Chondrocyte (in vitro differentiated cells): Measurements from ENCODE around the gene SLC38A1. TPM values are rescaled to one million over a fixed set of nuclear protein-coding genes. Genes with fewer than 3 reads are reported as not detected.

ENCODE experiments used
- DNase-seq: peaks from one replicate; pipeline ENCODE4 v3.0.0; 2021; ENCODE audit warnings: mixed read lengths, low spot score
- H3K27ac Mint-ChIP-seq: one replicate; pipeline ENCODE4 v1.8.0; 2021; ENCODE audit warnings: mild to moderate bottlenecking, moderate library complexity, mixed read lengths; ENCODE audit not compliant: unreplicated experiment
- H3K27me3 Mint-ChIP-seq: 2 replicates; pipeline ENCODE4 v1.8.0; 2021; ENCODE audit warnings: low read depth, mixed read lengths
- H3K36me3 Mint-ChIP-seq: 2 replicates; pipeline ENCODE4 v1.8.0; 2021; ENCODE audit warnings: low read depth, mixed read lengths
- H3K4me1 Mint-ChIP-seq: 2 replicates; pipeline ENCODE4 v1.8.0; 2021; ENCODE audit warnings: low read depth, mild to moderate bottlenecking, mixed read lengths
- H3K4me3 Mint-ChIP-seq: one replicate; pipeline ENCODE4 v1.8.0; 2021; ENCODE audit warnings: mild to moderate bottlenecking, moderate library complexity, mixed read lengths; ENCODE audit not compliant: unreplicated experiment
- H3K9me3 Mint-ChIP-seq: 2 replicates; pipeline ENCODE4 v1.8.0; 2021; ENCODE audit warnings: low read depth, mixed read lengths
- CTCF ChIP-seq: fragments of 200-600 bp; sonication (generic); IDR thresholded peaks from 2 replicates; pipeline ENCODE4 v1.5.0; 2021; ENCODE audit warnings: antibody characterized with exemption, mild to moderate bottlenecking, moderate library complexity
- total RNA-seq: library from RNA; stranded (reverse); gene quantifications from 3 replicates; pipeline ENCODE4 v1.2.1, GENCODE V29; 2021

SLC38A1 gene
- total RNA-seq, 1 donor from 2014 or later, result 185 TPM

GRCh38 chr12:46144433-46144832 lies 124.4 kb downstream of the SLC38A1 start:
- Mint-ChIP-seq H3K36me3 (no peaks in the 10 kb centered on the region), H3K27me3 (peaks cover 3% of the 10 kb centered on the region), H3K4me3 (no peak overlapping the region), H3K27ac (no peak overlapping the region), H3K4me1 (peaks cover 4% of the 10 kb centered on the region), H3K9me3 (no peaks in the 10 kb centered on the region)
- DNase-seq, result no peak
- TF ChIP-seq CTCF, result no peak

GRCh38 chr12:46136249-46136648 lies 132.6 kb downstream of the SLC38A1 start:
- no peak for DNase-seq
- H3K27me3 Mint-ChIP-seq, result peaks cover 2% of the 10 kb centered on the region
- no peak for TF ChIP-seq CTCF
- H3K36me3 Mint-ChIP-seq, result no peaks in the 10 kb centered on the region
- peaks cover 6% of the 10 kb centered on the region for H3K4me1 Mint-ChIP-seq
- no peak overlapping the region for H3K27ac Mint-ChIP-seq
- H3K4me3 Mint-ChIP-seq, result no peak overlapping the region
- H3K9me3 Mint-ChIP-seq, result no peaks in the 10 kb centered on the region

DNA sequence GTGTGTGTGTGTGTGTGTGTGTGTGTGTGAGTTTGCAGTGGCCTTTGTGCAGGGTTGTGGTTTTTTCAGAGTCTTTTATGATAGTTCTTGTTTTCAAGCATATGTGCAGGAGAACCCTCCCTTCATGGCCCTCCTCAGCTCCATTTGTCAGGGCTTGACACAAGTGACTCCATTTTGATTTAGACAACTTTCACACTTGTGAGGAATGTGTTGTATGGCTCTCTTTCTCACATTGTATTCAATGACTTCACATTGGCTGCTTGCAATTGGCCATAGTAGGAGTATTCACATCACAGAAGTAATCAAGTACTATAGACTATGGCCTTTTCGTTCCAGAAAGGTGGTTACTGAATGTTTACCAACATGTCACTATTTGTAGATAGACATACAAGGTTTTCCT lies 133.1 kb downstream of the SLC38A1 start:
- no peak for TF ChIP-seq CTCF
- Mint-ChIP-seq H3K27ac (no peak overlapping the region), H3K36me3 (no peaks in the 10 kb centered on the region), H3K9me3 (no peaks in the 10 kb centered on the region), H3K4me1 (peaks cover 6% of the 10 kb centered on the region), H3K27me3 (peaks cover 2% of the 10 kb centered on the region), H3K4me3 (no peak overlapping the region)
- no peak for DNase-seq

GRCh38 chr12:46134852-46135251 lies 134.0 kb downstream of the SLC38A1 start:
- Mint-ChIP-seq H3K27ac (no peak overlapping the region), H3K4me1 (peaks cover 6% of the 10 kb centered on the region)

GRCh38 chr12:46134205-46134811 lies 134.5 kb downstream of the SLC38A1 start:
- no peak overlapping the region for H3K4me3 Mint-ChIP-seq
- no peak for DNase-seq
- no peak overlapping the region for H3K27ac Mint-ChIP-seq
- H3K9me3 Mint-ChIP-seq, result no peaks in the 10 kb centered on the region
- H3K4me1 Mint-ChIP-seq, result peaks cover 6% of the 10 kb centered on the region
- H3K27me3 Mint-ChIP-seq, result no peaks in the 10 kb centered on the region
- TF ChIP-seq CTCF, result no peak
- H3K36me3 Mint-ChIP-seq, result no peaks in the 10 kb centered on the region

More at GRCh38 chr12:46134852-46135251, 134.0 kb downstream of the SLC38A1 start:
- no peak overlapping the region for H3K4me3 Mint-ChIP-seq
- DNase-seq, result no peak
- no peaks in the 10 kb centered on the region for H3K27me3 Mint-ChIP-seq
- no peaks in the 10 kb centered on the region for H3K9me3 Mint-ChIP-seq
- H3K36me3 Mint-ChIP-seq, result no peaks in the 10 kb centered on the region
- no peak for TF ChIP-seq CTCF
